ENCODE data around the gene NTRK1. TPM values are rescaled to one million over a fixed set of nuclear protein-coding genes. Genes with fewer than 3 reads are reported as not detected.

Gene NTRK1
- total RNA-seq, 4 donors from 2014 or later, result 0.11 to 1.2 (median 0.63) TPM

DNA sequence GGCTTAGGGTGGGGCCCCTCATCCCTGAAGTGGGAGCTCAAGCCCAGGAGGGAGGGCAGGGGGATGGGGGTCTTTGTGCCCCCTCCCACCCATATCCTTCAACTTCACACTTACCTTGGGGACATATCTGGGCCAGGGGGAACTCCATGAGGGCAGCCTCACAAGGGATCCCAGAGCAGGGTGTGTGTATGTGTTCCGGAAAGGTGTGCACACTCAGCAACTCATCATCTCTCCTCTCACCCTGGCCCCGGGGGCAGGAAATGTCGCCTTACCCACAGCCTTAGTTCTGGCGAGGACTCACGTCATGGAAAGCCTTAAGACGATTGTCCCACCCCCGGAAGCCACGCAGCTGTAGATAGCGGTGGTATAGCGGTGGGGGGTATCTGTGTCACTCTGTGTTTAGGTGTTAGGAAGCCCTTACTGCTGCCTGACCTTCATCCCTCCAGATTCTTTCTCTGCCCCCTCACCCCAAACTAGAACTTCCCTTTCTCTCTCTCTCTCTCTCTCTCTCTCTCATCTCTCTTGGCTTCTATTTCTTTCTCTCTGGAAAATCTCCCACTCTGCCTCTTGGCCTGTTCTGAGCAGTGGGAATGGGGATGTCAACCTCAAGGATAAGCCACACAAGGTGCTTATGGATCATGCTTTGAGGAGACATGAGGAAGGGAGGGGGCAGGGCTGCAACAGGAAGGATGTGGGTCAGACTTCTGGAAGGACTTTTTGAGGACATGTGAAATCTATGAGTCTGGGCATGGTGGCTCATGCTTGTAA, 43.9 kb upstream of the NTRK1 start, which contains the start of gene SH2D2A:
Gene SH2D2A (minus strand): TSS at position 288 of the 768 bp plus-strand sequence. CDS start 140 bp downstream, at position 148.
- intact Hi-C loops (cut with DNase I), result no loop called here
- DNase-seq, result peak; percentile 26 to 45
- no peak within 1 kb of the TSS for H3K4me3 ChIP-seq (replicated peaks in 1 of 3)
- no peaks in the 10 kb centered on the region for H3K27me3 ChIP-seq
- no peaks in the 10 kb centered on the region for H3K36me3 ChIP-seq
- TF ChIP-seq CTCF (IDR thresholded peaks at IDR 0.05), result no peak
- no peak for TF ChIP-seq POLR2A (IDR thresholded peaks at IDR 0.05)
- H3K27ac ChIP-seq, result peak within 1 kb of the TSS in 2 of 3 donors; percentile 23 to 55
- peaks cover 10 to 21% of the 10 kb centered on the region in 2 donors for H3K4me1 ChIP-seq
- WGBS, 2 donors, result 53 to 62% methylated on average over 10 of the region's 10 CpGs
- H3K9me3 ChIP-seq, result no peaks in the 10 kb centered on the region

GRCh38 chr1:156821801-156822200, 38.9 kb upstream of the NTRK1 start:
- H3K4me1 ChIP-seq, result no peaks in the 10 kb centered on the region
- no peaks in the 10 kb centered on the region for H3K36me3 ChIP-seq
- no peak for DNase-seq
- intact Hi-C loops (cut with DNase I), result no loop called here
- TF ChIP-seq CTCF (IDR thresholded peaks at IDR 0.05) (no peak), POLR2A (IDR thresholded peaks at IDR 0.05) (no peak)
- no peaks in the 10 kb centered on the region for H3K9me3 ChIP-seq
- 62 to 67% methylated on average over 4 of the region's 4 CpGs for WGBS, 2 donors
- no peak overlapping the region for H3K27ac ChIP-seq
- no peaks in the 10 kb centered on the region for H3K27me3 ChIP-seq
- H3K4me3 ChIP-seq (replicated peaks in 1 of 3), result no peak overlapping the region

- Histone ChIP-seq H3K4me3 (replicated peaks in 1 of 3) (no peak overlapping the region), H3K36me3 (no peaks in the 10 kb centered on the region), H3K27ac (no peak overlapping the region), H3K4me1 (no peaks in the 10 kb centered on the region), H3K9me3 (no peaks in the 10 kb centered on the region), H3K27me3 (no peaks in the 10 kb centered on the region)
- WGBS, 2 donors, result 74 to 89% methylated on average over 1 of the region's 1 CpG
- DNase-seq, result no peak
- intact Hi-C loops (cut with DNase I), result no loop called here
- TF ChIP-seq CTCF (IDR thresholded peaks at IDR 0.05) (no peak), POLR2A (IDR thresholded peaks at IDR 0.05) (no peak)
Observed at GRCh38 chr1:156822680-156823079, 38.0 kb upstream of the NTRK1 start.

GRCh38 chr1:156823210-156823790, 37.4 kb upstream of the NTRK1 start:
- DNase-seq, result no peak
- Histone ChIP-seq H3K27ac (no peak overlapping the region), H3K36me3 (no peaks in the 10 kb centered on the region), H3K27me3 (no peaks in the 10 kb centered on the region), H3K4me3 (replicated peaks in 1 of 3) (no peak overlapping the region), H3K9me3 (no peaks in the 10 kb centered on the region), H3K4me1 (no peaks in the 10 kb centered on the region)
- intact Hi-C loops (cut with DNase I), result no loop called here
- WGBS, 2 donors, result 90 to 97% methylated on average over 5 of the region's 5 CpGs
- TF ChIP-seq CTCF (IDR thresholded peaks at IDR 0.05) (no peak), POLR2A (IDR thresholded peaks at IDR 0.05) (no peak)

GRCh38 chr1:156826630-156827029, 34.0 kb upstream of the NTRK1 start:
- DNase-seq, result no peak
- intact Hi-C loops (cut with DNase I), result no loop called here
- TF ChIP-seq POLR2A (IDR thresholded peaks at IDR 0.05), result no peak
- no peak for TF ChIP-seq CTCF (IDR thresholded peaks at IDR 0.05)
- Histone ChIP-seq H3K4me1 (no peaks in the 10 kb centered on the region), H3K4me3 (replicated peaks in 1 of 3) (no peak overlapping the region), H3K36me3 (no peaks in the 10 kb centered on the region), H3K27me3 (no peaks in the 10 kb centered on the region), H3K9me3 (no peaks in the 10 kb centered on the region), H3K27ac (no peak overlapping the region)
- WGBS, 2 donors, result 55 to 58% methylated on average over 1 of the region's 1 CpG

Data from thyroid gland (tissue), 4 donors.